Tibial nerve (tissue), 4 donors: ENCODE results near the gene MAU2. TPM values are rescaled to one million over a fixed set of nuclear protein-coding genes. Genes with fewer than 3 reads are reported as not detected.
"Not testable (repeated sequence)": the region's sequence is repeated elsewhere in the genome, so short reads cannot be mapped to it uniquely, and the experiment has no call there.

Experiments
- DNase-seq, 2 donors: peaks; one replicate each; pipeline ENCODE4 v3.0.0-alpha.2; 2019; ENCODE audit warnings: low spot score in 2 of 2
- H3K27ac ChIP-seq, 4 donors: fragments of 200-600 bp; sonication (generic) in 3 of 4; one replicate each; pipeline ENCODE4 v1.5.1; 2017 to 2019; ENCODE audit warnings: mild to moderate bottlenecking in 1 of 4
- H3K27me3 ChIP-seq, 2 donors: fragments of 200-600 bp; sonication (generic) in 1 of 2; one replicate each; pipeline versions ENCODE4 v1.5.1 to v1.6.0; 2017 to 2019
- H3K36me3 ChIP-seq, 3 donors: fragments of 200-600 bp; sonication (generic); one replicate each; pipeline ENCODE4 v1.5.1; 2018 to 2019
- H3K4me1 ChIP-seq, 4 donors: fragments of 200-600 bp; sonication (generic) in 3 of 4; one replicate each; pipeline ENCODE4 v1.5.1; 2017 to 2019
- H3K4me3 ChIP-seq, 4 donors: fragments of 200-600 bp; sonication (generic) in 3 of 4; one replicate each; pipeline ENCODE4 v1.5.1; 2017 to 2019; ENCODE audit warnings: mild to moderate bottlenecking in 1 of 4, moderate library complexity in 1 of 4
- H3K9me3 ChIP-seq, 4 donors: fragments of 200-600 bp; sonication (generic) in 3 of 4; one replicate each; pipeline ENCODE4 v1.5.1; 2017 to 2019
- CTCF ChIP-seq, 5 experiments: fragments of 200-600 bp in 3 of 5; fragments of 450-650 bp in 2 of 5; sonication (generic) in 3 of 5; IDR thresholded peaks; one replicate each; pipeline ENCODE4 v1.5.1; 2016 to 2019; ENCODE audit warnings: antibody characterized with exemption in 5 of 5, mild to moderate bottlenecking in 3 of 5, moderate library complexity in 2 of 5
- EP300 ChIP-seq, 2 donors: sonication (generic); formaldehyde crosslinking; IDR thresholded peaks; one replicate each; pipeline ENCODE4 v1.6.1; 2017; ENCODE audit warnings: antibody characterized with exemption in 2 of 2, mild to moderate bottlenecking in 1 of 2
- POLR2A ChIP-seq, 2 donors: fragments of 450-650 bp; IDR thresholded peaks; one replicate each; pipeline ENCODE4 v1.6.1; 2017; ENCODE audit warnings: antibody characterized with exemption in 2 of 2, mild to moderate bottlenecking in 2 of 2, moderate library complexity in 2 of 2
- WGBS, 2 donors: methylation state at CpG; one replicate each; pipeline ENCODE4 v1.1.5; 2018; 5-methylcytosine and 5-hydroxymethylcytosine counted together
- total RNA-seq, 4 donors: library from RNA; depleted of rRNA; stranded (reverse); fragments of >200 nt; gene quantifications; one replicate each; pipeline ENCODE4 v1.1.0, GENCODE V29; 2016

The MAU2 gene
- total RNA-seq, 4 donors from 2014 or later: 56.8 to 108 (median 97.8) TPM

- no peaks in the 10 kb centered on the region for H3K9me3 ChIP-seq
- H3K36me3 ChIP-seq: no peaks in the 10 kb centered on the region
- H3K27me3 ChIP-seq: no peaks in the 10 kb centered on the region
- peaks cover 0 to 20% (median 13%) of the 10 kb centered on the region in 4 donors for H3K4me1 ChIP-seq
- no peak overlapping the region for H3K27ac ChIP-seq
- no peak for DNase-seq
- TF ChIP-seq EP300 (IDR thresholded peaks at IDR 0.05) (no peak), CTCF (IDR thresholded peaks at IDR 0.05) (no peak), POLR2A (IDR thresholded peaks at IDR 0.05) (no peak)
- no peak overlapping the region for H3K4me3 ChIP-seq
- WGBS, 2 donors: 73 to 78% methylated on average over 7 of the region's 7 CpGs
These were observed 47.5 kb downstream of the MAU2 start for GRCh38 chr19:19368087-19368486.

DNA sequence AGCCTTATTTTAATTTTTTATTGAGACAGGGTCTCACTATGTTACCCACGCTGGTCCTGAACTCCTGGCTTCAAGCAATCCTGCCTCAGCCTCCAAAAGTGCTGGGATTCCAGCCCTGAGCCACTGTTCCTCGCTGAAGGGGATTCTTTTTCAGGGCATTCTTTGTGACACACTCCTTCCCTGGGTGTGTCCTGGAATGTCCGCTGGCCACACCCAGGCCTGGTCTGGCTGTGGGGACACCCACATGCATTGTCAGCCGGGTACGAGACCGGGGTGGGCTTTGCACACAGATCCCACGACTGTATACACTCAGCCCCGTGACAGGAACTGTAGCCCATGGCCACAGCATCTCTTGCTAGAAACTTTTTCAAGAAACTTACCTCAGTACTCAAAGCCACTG is 50.4 kb downstream of the MAU2 start:
- Histone ChIP-seq H3K27me3 (no peaks in the 10 kb centered on the region), H3K4me3 (no peak overlapping the region), H3K9me3 (no peaks in the 10 kb centered on the region), H3K4me1 (peaks cover 0 to 8% (median 7%) of the 10 kb centered on the region in 4 donors), H3K27ac (no peak overlapping the region), H3K36me3 (no peaks in the 10 kb centered on the region)
- no peak for TF ChIP-seq EP300 (IDR thresholded peaks at IDR 0.05)
- no peak for TF ChIP-seq CTCF (IDR thresholded peaks at IDR 0.05)
- no peak for TF ChIP-seq POLR2A (IDR thresholded peaks at IDR 0.05)
- WGBS, 2 donors: 66 to 70% methylated on average over 8 of the region's 8 CpGs
- no peak for DNase-seq

GRCh38 chr19:19372656-19373416 is 52.2 kb downstream of the MAU2 start:
- peak overlapping the region in 3 of 4 donors; percentile 43 to 71 (median 70) for H3K27ac ChIP-seq
- peak in 1 of 2 donors; percentile 25 for DNase-seq
- H3K9me3 ChIP-seq: no peaks in the 10 kb centered on the region
- H3K27me3 ChIP-seq: no peaks in the 10 kb centered on the region
- 59 to 63% methylated on average over 8 of the region's 8 CpGs for WGBS, 2 donors
- H3K4me3 ChIP-seq: no peak overlapping the region
- H3K36me3 ChIP-seq: no peaks in the 10 kb centered on the region
- peaks cover 0 to 7% (median 2%) of the 10 kb centered on the region in 4 donors for H3K4me1 ChIP-seq
- TF ChIP-seq CTCF (IDR thresholded peaks at IDR 0.05): no peak
- TF ChIP-seq EP300 (IDR thresholded peaks at IDR 0.05): peak in 1 of 2 donors; percentile 51
- peak in 1 of 2 donors; percentile 15 for TF ChIP-seq POLR2A (IDR thresholded peaks at IDR 0.05)

DNA sequence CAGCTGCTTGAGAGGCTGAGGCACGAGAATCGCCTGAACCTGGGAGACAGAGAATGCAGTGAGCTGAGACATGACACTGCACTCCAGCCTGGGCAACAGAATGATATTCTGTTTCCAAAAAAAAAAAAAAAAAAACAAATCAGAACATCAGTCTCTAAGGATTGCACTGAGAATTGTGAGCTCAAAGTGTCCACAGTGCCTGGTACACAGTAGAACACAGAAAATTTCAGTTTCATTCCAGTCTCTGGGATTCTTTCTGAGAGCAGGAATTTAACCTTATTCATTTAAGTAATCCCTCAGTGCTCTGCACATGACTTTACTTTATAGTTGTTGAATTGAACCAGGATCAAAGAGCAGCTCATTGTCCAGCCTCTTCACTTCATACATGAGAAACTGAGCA is 58.9 kb downstream of the MAU2 start:
- Histone ChIP-seq H3K9me3 (no peaks in the 10 kb centered on the region), H3K4me3 (no peak overlapping the region), H3K4me1 (peaks cover 0 to 21% (median 12%) of the 10 kb centered on the region in 4 donors), H3K27me3 (no peaks in the 10 kb centered on the region), H3K36me3 (no peaks in the 10 kb centered on the region), H3K27ac (peak overlapping the region in 1 of 4 donors; percentile 36)
- TF ChIP-seq CTCF (IDR thresholded peaks at IDR 0.05) (no peak), EP300 (IDR thresholded peaks at IDR 0.05) (no peak), POLR2A (IDR thresholded peaks at IDR 0.05) (no peak)
- 52 to 75% methylated on average over 2 of the region's 2 CpGs for WGBS, 2 donors
- no peak for DNase-seq

DNA sequence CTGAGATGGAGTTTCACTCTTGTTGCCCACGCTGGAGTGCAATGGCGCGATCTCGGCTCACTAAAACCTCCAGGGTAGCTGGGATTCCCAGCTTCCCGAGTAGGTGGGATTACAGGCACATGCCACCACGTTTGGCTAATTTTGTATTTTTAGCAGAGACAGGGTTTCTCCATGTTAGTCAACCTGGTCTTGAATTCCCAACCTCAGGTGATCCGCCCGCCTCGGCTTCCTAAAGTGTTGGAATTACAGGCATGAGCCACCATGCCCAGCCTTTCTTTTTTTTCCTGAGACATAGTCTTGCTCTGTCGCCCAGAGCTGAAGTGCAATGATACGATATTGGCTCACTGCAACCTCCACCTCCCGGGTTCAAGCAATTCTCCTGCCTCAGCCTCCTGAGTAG is 59.7 kb downstream of the MAU2 start:
- not testable (repeated sequence) for H3K4me3 ChIP-seq, H3K36me3 ChIP-seq

More for the DNA sequence above, 59.7 kb downstream of the MAU2 start:
- not testable (repeated sequence) for H3K9me3 ChIP-seq, H3K27ac ChIP-seq, DNase-seq, H3K27me3 ChIP-seq
- WGBS, 2 donors: 91 to 92% methylated on average over 12 of the region's 12 CpGs
- peaks cover 0 to 26% (median 16%) of the 10 kb centered on the region in 4 donors for H3K4me1 ChIP-seq
